Nucleus accumbens (tissue), 56 donors: ENCODE measurements around the gene TNIP1.

ENCODE experiments used
- DNase-seq, 56 donors: peaks; one replicate each; lab custom pipeline; 2025; lab: John Stamatoyannopoulos, UW

Gene TNIP1

GRCh38 chr5:151051066-151051930, 29.5 kb downstream of the TNIP1 start:
- peak in 44 of 56 donors; percentile 9 to 80 (median 34) for DNase-seq

- peak in 3 of 56 donors; percentile 2 to 26 (median 15) for DNase-seq
Measured at GRCh38 chr5:151048526-151048925, 32.3 kb downstream of the TNIP1 start.

DNA sequence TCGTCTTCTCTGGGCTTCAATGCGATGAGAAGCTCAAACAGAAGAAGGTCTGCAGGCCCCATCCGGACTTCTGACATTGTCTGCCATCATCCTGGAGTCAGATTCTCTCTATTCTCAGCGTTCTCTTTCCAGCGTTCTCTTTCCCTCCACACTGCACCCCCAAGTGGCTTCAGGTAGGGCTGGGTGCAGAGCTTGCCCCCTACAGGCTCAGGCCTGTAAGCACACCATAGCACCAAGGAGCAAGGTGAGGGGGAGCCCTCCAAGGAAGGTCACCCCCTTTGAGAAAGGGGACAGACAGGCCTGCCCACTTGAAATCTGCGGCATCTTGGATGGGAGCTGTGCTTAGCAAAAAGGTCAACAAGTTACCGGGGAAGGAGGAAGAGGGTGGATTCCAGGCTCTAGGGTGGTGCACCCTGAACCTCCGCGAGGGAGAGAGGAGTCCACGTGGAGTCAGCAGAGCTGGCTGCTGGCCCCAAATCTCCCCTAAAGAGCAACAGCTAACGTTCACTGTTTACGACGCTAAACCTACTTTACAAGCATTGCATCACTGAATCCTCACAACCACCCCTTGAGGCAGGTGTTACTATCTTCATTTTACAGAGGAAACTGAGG, 32.9 kb downstream of the TNIP1 start:
- peak in 8 of 56 donors; percentile 16 to 40 (median 21) for DNase-seq

- DNase-seq, result no peak
Measured at GRCh38 chr5:151042453-151043093, 38.3 kb downstream of the TNIP1 start.

DNA sequence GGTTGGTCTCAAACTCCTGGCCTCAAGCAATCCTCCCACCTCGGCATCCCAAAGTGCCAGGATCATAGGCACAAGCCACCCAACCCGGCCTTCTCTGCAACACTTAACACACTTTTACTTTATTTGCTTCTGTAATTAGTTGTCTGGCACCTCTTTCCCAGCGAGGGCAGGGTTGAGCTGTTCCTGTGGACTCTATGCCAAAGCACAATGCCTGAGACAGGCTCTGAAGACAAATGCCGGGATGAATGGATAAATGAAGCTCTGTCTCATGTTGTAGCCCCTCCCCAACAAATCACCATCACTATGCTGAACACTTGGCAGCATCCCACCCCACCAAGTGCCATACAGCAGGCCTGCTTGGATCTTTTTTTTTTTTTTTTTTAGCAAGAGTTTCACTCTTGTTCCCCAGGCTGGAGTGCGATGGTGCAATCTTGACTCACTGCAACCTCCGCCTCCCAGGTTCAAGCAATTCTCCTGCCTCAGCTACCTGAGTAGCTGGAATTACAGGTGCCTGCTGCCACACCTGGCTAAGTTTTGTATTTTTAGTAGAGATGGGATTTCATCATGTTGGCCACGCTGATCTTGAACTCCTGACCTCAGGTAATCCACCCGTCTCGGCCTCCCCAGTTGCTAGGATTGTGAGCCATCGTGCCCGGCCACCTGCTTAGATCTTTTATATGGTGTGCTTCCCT, 39.1 kb downstream of the TNIP1 start:
- DNase-seq, result peak in 7 of 56 donors; percentile 7 to 38 (median 24)

GRCh38 chr5:151040211-151040747, 40.6 kb downstream of the TNIP1 start:
- no peak for DNase-seq

DNA sequence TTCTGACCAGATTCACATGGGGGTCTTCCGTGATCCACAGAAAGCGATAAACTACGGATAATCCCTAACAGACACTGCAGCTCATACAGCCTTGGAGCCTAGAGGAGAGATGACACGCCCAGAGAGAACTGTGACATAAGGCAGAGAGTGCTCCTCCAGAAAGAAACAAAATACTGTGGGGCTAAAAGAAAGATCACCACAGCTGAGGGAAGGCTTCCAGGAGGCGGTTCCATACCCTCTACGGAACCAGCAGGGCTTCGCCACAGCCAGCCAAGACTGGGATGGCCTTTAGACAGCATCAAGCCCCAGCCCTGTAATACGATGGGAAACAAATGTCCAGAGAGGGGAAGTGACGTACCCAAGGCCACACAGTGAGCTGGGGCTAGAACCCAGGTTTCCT, 41.2 kb downstream of the TNIP1 start:
- DNase-seq, result no peak

DNA sequence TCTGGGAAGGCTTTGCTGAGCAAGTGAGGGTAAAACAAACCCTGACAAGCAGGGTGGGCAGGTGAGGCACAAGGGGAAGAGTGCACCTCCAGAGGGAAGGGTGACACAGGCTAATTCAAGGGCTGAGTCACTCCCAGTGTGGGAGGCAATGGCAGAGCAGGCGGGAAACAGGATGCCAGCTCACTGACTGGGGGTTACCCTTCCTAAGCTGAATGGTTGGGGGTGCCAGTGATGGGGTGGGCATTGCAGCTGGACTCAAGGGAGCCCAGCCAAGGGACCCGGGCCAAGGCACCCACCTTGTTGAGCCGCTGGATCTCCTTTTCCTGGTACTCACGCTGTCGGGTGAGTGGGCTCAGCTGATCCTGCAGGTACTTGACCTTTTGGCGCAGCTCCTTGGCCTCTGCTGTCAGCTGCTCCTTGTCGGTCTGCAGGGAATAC, 42.0 kb downstream of the TNIP1 start:
- DNase-seq, result peak in 26 of 56 donors; percentile 17 to 80 (median 46)

DNA sequence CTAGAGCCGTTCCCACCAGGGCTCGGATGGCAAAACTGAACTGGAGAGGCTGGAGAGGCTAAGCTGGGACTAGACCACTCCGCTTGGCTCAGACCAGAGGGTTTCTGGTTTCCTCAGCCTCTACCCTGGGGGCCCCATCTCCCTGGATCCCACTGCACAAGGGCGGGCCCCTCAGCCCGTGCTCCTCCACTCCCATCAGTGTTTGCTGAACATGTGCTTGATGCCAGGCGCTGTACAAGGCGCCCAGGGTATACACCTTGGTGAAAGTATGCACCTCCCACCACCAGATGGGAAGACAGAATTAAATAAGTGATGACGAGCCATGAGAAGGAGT, 42.5 kb downstream of the TNIP1 start:
- DNase-seq, result peak in 4 of 56 donors; percentile 28 to 68 (median 52)

GRCh38 chr5:151037561-151038411, 43.0 kb downstream of the TNIP1 start:
- peak in 3 of 56 donors; percentile 15 to 47 (median 37) for DNase-seq

DNA sequence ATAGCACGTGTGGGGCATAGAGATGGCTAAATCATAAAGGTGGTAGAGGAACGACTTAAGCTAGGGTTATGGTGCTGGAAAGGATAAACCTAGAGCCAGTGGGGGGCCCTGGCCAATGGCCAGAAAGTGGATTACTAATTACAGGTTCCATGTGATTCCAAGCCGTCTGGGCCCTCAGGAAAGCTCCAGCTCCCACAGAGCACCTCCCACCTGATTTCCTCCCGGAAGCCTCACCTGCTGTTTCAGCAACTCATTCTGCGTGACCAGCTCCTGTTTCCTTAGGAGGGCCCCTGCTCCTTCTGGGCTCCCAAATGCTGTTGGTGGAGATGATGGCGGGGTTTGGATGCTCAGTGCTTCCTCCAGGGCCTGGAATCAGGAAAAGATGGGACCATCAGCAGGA, 44.3 kb downstream of the TNIP1 start:
- DNase-seq, result no peak

GRCh38 chr5:151034422-151035379, 46.1 kb downstream of the TNIP1 start:
- DNase-seq, result no peak

- DNase-seq, result no peak
Measured at GRCh38 chr5:151033217-151033934, 47.5 kb downstream of the TNIP1 start.

DNA sequence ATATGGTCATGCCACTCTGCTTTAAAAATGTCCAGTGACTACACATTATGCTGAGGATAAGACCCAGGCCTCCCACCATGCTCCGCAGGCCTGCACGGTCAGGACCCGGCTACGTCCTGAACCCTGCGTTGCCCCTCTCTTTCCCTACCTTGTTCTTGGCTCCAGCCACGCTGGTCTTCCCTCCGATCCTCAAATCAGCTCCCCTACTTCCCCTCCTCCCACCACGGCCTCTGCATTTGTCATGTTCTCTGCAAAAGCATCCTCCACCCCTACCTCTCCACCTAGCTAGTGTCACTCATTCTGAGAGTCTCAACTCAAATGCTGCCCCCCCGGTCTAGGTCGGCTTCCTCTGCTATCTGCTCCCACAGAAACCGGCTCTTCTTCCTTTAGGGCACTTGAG, 49.3 kb downstream of the TNIP1 start:
- DNase-seq, result peak in 6 of 56 donors; percentile 4 to 28 (median 22)

GRCh38 chr5:151030379-151030778, 50.5 kb downstream of the TNIP1 start:
- peak in 3 of 56 donors; percentile 3 to 21 (median 15) for DNase-seq

DNA sequence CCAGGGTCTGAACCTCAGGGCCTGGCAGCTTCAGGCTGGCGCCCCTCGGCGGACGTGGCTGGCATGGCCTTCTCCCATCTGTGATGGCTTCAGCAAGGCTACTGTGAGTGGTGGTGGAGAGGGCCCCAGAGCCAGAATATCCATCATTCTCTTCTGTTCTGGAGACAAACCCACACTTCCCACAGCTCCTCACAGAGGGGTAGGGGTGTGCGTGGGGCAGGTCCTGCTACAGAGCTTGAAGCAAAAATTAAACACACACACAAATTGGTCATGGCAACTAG, 50.8 kb downstream of the TNIP1 start:
- no peak for DNase-seq

- DNase-seq, result no peak
Measured at GRCh38 chr5:151029179-151030055, 51.4 kb downstream of the TNIP1 start.
